Measurements from ENCODE around the gene OTUD1.
"Not testable (repeated sequence)": the region's sequence is repeated elsewhere in the genome, so short reads cannot be mapped to it uniquely, and the experiment has no call there.

Gene OTUD1, protein sequence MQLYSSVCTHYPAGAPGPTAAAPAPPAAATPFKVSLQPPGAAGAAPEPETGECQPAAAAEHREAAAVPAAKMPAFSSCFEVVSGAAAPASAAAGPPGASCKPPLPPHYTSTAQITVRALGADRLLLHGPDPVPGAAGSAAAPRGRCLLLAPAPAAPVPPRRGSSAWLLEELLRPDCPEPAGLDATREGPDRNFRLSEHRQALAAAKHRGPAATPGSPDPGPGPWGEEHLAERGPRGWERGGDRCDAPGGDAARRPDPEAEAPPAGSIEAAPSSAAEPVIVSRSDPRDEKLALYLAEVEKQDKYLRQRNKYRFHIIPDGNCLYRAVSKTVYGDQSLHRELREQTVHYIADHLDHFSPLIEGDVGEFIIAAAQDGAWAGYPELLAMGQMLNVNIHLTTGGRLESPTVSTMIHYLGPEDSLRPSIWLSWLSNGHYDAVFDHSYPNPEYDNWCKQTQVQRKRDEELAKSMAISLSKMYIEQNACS

GRCh38 chr10:23438547-23439451, at the start of gene OTUD1:
TSS of gene OTUD1 (plus strand) at chr10:23439075. CDS start at chr10:23439458, 383 bp downstream.
- peak; percentile 87 to 89 for DNase-seq (ENCODE audit: low read depth in 1 of 2, low spot score in 1 of 2)

DNA sequence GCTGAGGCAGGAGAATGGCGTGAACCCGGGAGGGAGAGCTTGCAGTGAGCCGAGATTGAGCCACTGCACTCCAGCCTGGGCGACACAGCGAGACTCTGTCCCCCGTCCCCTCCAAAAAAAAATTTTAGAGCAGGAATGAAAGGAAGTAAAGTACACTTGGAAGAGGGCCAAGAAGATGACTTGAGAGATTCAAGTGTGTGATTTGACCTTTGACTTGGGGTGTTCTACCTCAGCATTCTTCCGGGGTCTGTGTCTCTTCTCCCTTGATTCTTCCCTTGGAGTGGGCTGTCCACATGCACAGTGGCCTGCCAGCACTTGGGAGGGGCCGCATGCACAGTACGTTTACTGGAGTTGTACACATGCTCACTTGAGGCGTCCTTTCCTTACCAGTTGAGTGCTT, 48.5 kb upstream of the OTUD1 start:
- not testable (repeated sequence) for DNase-seq (ENCODE audit: low read depth in 1 of 2, low spot score in 1 of 2)

DNA sequence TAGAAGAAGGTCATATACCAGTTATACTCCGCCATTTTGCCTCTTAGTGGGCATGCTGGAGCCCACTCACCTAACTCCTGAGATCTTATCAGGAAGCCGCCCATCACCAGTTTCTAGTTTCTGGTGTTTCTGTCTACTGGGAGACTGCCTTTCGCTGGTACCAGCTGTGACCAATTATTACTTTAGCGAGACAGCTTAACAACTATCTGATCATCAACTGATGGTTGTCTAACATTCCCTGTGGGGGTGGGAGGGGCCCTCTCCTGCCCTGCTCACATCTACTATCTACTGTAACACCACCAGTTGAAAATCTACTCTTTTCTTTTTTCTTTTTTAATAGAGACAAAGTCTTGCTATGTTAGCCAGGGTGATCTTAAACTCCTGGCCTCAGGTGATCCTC, 48.1 kb upstream of the OTUD1 start:
- no peak for DNase-seq (ENCODE audit: low read depth in 1 of 2, low spot score in 1 of 2)

- DNase-seq (ENCODE audit: low read depth in 1 of 2, low spot score in 1 of 2): no peak
These were observed 47.1 kb upstream of the OTUD1 start for GRCh38 chr10:23391821-23392220.

DNA sequence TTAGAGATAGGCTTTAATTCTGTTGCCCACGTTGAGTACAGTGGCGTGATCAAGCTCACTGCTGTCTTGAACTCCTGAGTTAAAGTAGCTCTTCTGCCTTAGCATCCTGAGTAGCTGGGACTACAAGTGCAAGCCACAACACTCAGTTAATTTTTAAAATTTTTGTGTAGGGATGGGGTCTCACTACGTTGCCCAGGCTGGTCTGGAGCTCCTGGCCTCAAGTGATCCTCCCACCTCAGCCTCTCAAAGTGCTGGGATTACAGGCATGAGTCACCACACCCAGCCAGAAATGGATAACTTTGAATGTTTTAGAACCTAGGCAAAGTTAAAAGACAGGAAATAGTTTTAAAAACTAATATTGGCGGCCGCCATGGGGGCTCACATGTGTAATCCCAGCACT, 43.9 kb upstream of the OTUD1 start:
- no peak for DNase-seq (ENCODE audit: low read depth in 1 of 2, low spot score in 1 of 2)

DNA sequence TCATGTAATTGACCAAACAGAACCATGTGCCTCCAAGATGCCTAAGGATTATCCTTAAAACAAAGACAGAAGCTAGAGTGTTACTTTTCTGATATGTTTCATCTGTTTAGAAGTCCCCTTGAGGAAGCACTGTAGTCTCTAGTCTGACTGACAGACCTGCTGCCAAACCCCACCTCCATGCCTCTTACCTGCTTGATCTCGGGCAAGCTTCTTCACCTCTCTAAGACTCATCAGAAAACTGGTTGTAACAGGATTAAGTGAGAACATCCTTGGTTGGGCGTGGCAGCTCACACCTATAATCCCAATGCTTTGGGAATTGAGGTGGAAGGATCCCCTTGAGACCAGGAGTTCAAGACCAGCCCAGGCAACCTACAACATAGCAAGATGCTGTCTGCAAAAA, 42.2 kb upstream of the OTUD1 start:
- DNase-seq (ENCODE audit: low read depth in 1 of 2, low spot score in 1 of 2): no peak

- DNase-seq (ENCODE audit: low read depth in 1 of 2, low spot score in 1 of 2): no peak
These were observed 39.2 kb upstream of the OTUD1 start for GRCh38 chr10:23399701-23400144.

- DNase-seq (ENCODE audit: low read depth in 1 of 2, low spot score in 1 of 2): no peak
These were observed 36.0 kb upstream of the OTUD1 start for GRCh38 chr10:23402856-23403255.

GRCh38 chr10:23403278-23403677, 35.6 kb upstream of the OTUD1 start:
- no peak for DNase-seq (ENCODE audit: low read depth in 1 of 2, low spot score in 1 of 2)

GRCh38 chr10:23403719-23404118, 35.2 kb upstream of the OTUD1 start:
- no peak for DNase-seq (ENCODE audit: low read depth in 1 of 2, low spot score in 1 of 2)

GRCh38 chr10:23404461-23404980, 34.4 kb upstream of the OTUD1 start:
- DNase-seq (ENCODE audit: low read depth in 1 of 2, low spot score in 1 of 2): no peak

DNA sequence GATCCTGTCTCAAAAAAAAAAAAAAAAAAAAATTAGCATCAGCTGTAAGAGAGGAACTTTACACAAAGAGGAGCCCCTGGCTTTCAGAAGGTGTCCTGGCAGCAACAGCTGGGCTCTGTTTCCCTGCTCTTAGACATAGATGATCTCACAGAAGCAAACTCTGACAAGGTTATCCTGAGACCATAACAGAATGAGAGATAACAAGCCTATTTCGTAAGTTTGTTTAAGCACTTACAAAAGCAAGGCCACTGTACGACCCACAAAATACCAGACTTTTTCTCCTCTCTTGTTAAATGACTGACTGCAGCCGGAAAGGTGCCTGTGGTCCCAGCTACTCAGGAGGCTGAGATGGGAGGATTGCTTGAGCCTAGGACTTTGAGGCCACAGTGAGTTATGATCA, 33.3 kb upstream of the OTUD1 start:
- DNase-seq (ENCODE audit: low read depth in 1 of 2, low spot score in 1 of 2): no peak

- DNase-seq (ENCODE audit: low read depth in 1 of 2, low spot score in 1 of 2): no peak
These were observed 32.5 kb upstream of the OTUD1 start for GRCh38 chr10:23406409-23406808.

DNA sequence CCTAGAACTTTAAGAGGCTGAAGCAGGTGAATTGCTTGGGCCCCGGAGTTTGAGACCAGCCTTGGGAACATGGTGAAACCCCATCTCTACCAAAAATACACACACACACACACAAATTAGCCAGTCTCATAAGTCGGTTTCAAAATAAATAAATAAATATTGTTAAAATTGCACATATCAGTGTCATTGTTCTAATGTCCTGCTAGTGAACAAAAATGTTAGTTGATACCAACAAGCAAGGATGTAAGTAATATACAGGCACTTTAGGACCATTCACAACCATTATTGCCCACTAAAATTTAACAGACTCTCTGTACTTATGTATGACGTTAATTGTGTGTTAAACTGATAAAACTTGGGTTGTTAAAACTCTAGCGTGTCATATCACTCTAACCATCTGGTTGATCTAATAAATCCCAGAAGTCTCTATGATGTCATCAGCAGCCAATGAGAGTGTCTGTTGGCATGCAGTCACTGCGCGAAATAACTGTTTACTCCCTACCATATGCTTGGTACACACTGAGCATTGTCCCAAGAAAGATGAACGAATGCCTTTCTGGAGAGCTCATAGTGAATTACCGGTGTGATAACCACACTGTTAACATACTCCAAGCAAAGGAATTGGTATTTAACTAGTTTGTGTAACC, 30.4 kb upstream of the OTUD1 start:
- DNase-seq (ENCODE audit: low read depth in 1 of 2, low spot score in 1 of 2): no peak

DNA sequence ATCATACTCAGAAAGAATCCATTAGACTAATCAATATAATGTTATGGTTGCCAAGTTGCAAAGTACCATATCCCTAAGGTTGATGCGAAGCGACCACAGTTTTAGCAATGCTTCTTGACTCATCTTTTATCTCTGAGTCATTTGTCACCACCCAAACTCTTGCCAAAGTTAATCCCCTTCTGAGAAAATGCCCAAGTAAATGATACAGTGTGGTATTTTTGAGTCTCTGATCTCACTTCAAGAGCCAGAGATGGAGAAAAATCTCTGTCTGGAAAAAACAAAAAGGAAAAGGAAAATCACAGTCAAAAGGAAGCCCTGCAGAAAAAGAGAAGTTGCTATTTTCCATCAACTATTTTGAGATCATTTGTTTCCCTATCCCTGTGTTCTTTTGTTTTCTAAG, 26.7 kb upstream of the OTUD1 start:
- DNase-seq (ENCODE audit: low read depth in 1 of 2, low spot score in 1 of 2): peak in 1 of 2 donors; percentile 16

DNA sequence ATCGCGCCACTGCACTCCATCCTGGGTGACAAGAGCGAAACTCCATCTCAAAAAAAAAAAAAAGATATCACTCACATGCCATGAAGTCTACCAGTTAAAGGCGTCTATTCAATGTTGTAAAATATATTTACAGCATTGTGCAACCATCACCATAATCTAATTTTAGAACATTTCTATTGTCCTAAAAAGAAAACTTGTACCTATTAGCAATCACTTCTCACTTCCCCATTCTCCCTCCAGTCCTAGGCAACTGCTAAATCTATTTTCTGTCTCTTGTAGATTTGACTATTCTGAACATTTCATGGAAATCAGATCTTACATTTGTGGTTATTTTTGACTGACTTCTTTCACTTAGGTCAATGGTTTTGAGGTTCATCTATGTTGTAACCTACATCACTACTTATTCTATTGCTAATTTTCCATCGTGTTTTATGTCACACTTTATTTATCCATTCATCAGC, 25.2 kb upstream of the OTUD1 start:
- no peak for DNase-seq (ENCODE audit: low read depth in 1 of 2, low spot score in 1 of 2)

- no peak for DNase-seq (ENCODE audit: low read depth in 1 of 2, low spot score in 1 of 2)
These were observed 24.2 kb upstream of the OTUD1 start for GRCh38 chr10:23414658-23415057.

GRCh38 chr10:23417254-23417653, 21.6 kb upstream of the OTUD1 start:
- no peak for DNase-seq (ENCODE audit: low read depth in 1 of 2, low spot score in 1 of 2)

DNA sequence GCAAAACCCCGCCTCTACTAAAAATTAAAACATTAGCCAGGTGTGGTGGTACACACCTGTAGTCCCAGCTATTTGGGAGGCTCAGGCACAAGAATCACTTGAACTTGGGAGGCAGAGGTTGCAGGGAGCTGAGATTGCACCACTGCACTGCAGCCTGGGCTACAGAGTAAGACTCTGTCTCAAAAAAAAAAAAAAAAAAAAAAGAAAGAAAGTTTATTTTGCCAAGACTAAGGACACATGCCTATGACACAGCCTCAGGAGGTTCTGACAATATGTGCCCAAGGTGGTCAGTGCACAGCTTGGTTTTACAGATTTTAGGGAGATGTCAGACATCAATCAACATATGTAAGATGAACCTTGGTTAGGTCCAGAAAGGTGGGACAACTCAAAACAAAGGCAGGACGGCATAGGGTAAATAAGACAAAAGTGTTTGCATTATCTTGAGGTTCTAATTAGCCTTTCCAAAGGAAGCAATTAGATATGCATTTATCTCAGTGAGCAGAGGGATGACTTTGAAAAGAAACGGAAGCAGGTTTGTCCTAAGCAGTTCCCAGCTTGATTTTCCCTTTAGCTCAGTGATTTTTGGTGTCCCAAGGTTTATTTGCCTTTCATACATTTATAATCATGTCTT, 20.7 kb upstream of the OTUD1 start:
- DNase-seq (ENCODE audit: low read depth in 1 of 2, low spot score in 1 of 2): no peak

DNA sequence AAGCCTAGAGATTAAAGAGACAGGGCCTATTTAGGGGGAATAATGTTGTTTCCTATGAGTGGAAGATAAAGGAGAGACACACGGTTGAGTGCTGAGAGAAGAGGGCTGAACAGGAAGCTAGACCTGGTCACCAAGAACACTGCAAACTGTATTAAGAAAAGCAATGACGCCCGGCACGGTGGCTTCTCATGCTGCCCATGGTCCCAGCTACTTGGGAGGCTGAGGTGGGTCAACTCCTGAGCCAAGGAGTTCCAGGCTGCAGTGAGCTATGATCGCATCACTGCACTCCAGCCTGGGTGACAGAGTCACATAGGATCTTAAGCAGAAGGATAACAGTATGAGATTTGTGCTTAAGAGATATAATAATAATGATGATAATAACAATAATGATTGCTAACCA, 19.7 kb upstream of the OTUD1 start:
- DNase-seq (ENCODE audit: low read depth in 1 of 2, low spot score in 1 of 2): no peak

All from activated CD4-positive, alpha-beta T cell treated with anti-CD3 and anti-CD28 coated beads, Interleukin-2, amount 50 U/mL, for 24 hours (primary cell).